ENCODE results near the gene RUNDC3A. TPM values are rescaled to one million over a fixed set of nuclear protein-coding genes. Genes with fewer than 3 reads are reported as not detected.
"Not testable (repeated sequence)": the region's sequence is repeated elsewhere in the genome, so short reads cannot be mapped to it uniquely, and the experiment has no call there.

Gene RUNDC3A
- total and polyA plus RNA-seq, 9 donors = 0.24 to 5.4 (median 1.5) TPM

GRCh38 chr17:44335564-44335963 lies 27.2 kb downstream of the RUNDC3A start:
- no peak for DNase-seq
- Histone ChIP-seq H3K9me3 (no peaks in the 10 kb centered on the region), H3K4me1 (ENCODE audit: insufficient read depth) (peaks cover 1% of the 10 kb centered on the region), H3K4me3 (no peak overlapping the region), H3K27me3 (no peaks in the 10 kb centered on the region), H3K27ac (no peak overlapping the region), H3K36me3 (no peaks in the 10 kb centered on the region)
- 26 to 38% (median 36%) methylated on average over 3 of the region's 3 CpGs for WGBS, 3 donors
- intact Hi-C loops (cut with DNase I) = loop anchor here in 1 of 4 donors (5.0 kb wide), 1 partner anchor 193 kb away; the partner anchor contains the start of gene HROB
- TF ChIP-seq CTCF (IDR thresholded peaks at IDR 0.05) (no peak), EP300 (IDR thresholded peaks at IDR 0.05) (no peak), POLR2A (IDR thresholded peaks at IDR 0.05) (no peak)

- TF ChIP-seq EP300 (IDR thresholded peaks at IDR 0.05) (no peak), CTCF (IDR thresholded peaks at IDR 0.05) (no peak), POLR2A (IDR thresholded peaks at IDR 0.05) (no peak)
- intact Hi-C loops (cut with DNase I) = loop anchor here in 1 of 4 donors (5.0 kb wide), 1 partner anchor 194 kb away; the partner anchor contains the start of gene HROB
- Histone ChIP-seq H3K9me3 (no peaks in the 10 kb centered on the region), H3K27ac (no peak overlapping the region), H3K36me3 (no peaks in the 10 kb centered on the region), H3K4me1 (ENCODE audit: insufficient read depth) (peaks cover 1% of the 10 kb centered on the region), H3K4me3 (no peak overlapping the region), H3K27me3 (no peaks in the 10 kb centered on the region)
- no peak for DNase-seq
- WGBS, 3 donors = 5 to 16% (median 10%) methylated on average over 5 of the region's 5 CpGs
These were observed 27.6 kb downstream of the RUNDC3A start for GRCh38 chr17:44335968-44336367.

- H3K27me3 ChIP-seq = no peaks in the 10 kb centered on the region
- H3K4me1 ChIP-seq (ENCODE audit: insufficient read depth) = no peaks in the 10 kb centered on the region
- H3K9me3 ChIP-seq = no peaks in the 10 kb centered on the region
- no peaks in the 10 kb centered on the region for H3K36me3 ChIP-seq
- intact Hi-C loops (cut with DNase I) = loop anchor here in 1 of 4 donors (5.0 kb wide), 1 partner anchor 196 kb away; the partner anchor contains the start of gene HROB
- no peak overlapping the region for H3K4me3 ChIP-seq
- TF ChIP-seq POLR2A (IDR thresholded peaks at IDR 0.05) = no peak
- DNase-seq = no peak
- no peak overlapping the region for H3K27ac ChIP-seq
- WGBS, 3 donors = 65 to 66% (median 66%) methylated on average over 6 of the region's 6 CpGs
These were observed 30.3 kb downstream of the RUNDC3A start for GRCh38 chr17:44338702-44339101.

GRCh38 chr17:44340553-44340952 lies 32.2 kb downstream of the RUNDC3A start:
- H3K27ac ChIP-seq; H3K4me1 ChIP-seq (ENCODE audit: insufficient read depth); H3K27me3 ChIP-seq; DNase-seq; H3K9me3 ChIP-seq; intact Hi-C loops (cut with DNase I); H3K4me3 ChIP-seq; H3K36me3 ChIP-seq: not testable (repeated sequence)
- 64 to 68% (median 67%) methylated on average over 5 of the region's 5 CpGs for WGBS, 3 donors

- no peak for DNase-seq
- no peak overlapping the region for H3K27ac ChIP-seq
These were observed 35.3 kb downstream of the RUNDC3A start for GRCh38 chr17:44343510-44344209.

More at GRCh38 chr17:44343510-44344209, 35.3 kb downstream of the RUNDC3A start:
- peaks cover 5% of the 10 kb centered on the region for H3K4me1 ChIP-seq (ENCODE audit: insufficient read depth)
- H3K9me3 ChIP-seq = no peaks in the 10 kb centered on the region
- WGBS, 3 donors = 56 to 69% (median 68%) methylated on average over 11 of the region's 11 CpGs
- no peak for TF ChIP-seq EP300 (IDR thresholded peaks at IDR 0.05)
- TF ChIP-seq CTCF (IDR thresholded peaks at IDR 0.05) = no peak
- no peak for TF ChIP-seq POLR2A (IDR thresholded peaks at IDR 0.05)
- H3K36me3 ChIP-seq = no peaks in the 10 kb centered on the region
- no peaks in the 10 kb centered on the region for H3K27me3 ChIP-seq
- H3K4me3 ChIP-seq = no peak overlapping the region
- intact Hi-C loops (cut with DNase I) = no loop called here

All from ovary (tissue), 9 donors.